Transverse colon (tissue), 4 donors: ENCODE measurements around the gene JOSD1. TPM values are rescaled to one million over a fixed set of nuclear protein-coding genes. Genes with fewer than 3 reads are reported as not detected.

Experiments
- DNase-seq: peaks from one replicate; pipeline ENCODE4 v3.0.0-alpha.2; 2019
- H3K27ac ChIP-seq, 4 donors: fragments of 200-600 bp; sonication (generic); 2 replicates each; pipeline ENCODE4 v1.5.1; 2016 to 2018; ENCODE audit warnings: inconsistent platforms in 4 of 4
- H3K27me3 ChIP-seq: fragments of 200-600 bp; sonication (generic); 2 replicates; pipeline ENCODE4 v1.5.1; 2017; ENCODE audit warnings: inconsistent platforms
- H3K36me3 ChIP-seq, 4 donors: fragments of 200-600 bp; sonication (generic); 2 replicates each; pipeline ENCODE4 v1.5.1; 2017 to 2019; ENCODE audit warnings: inconsistent platforms in 4 of 4
- H3K4me1 ChIP-seq, 4 donors: fragments of 200-600 bp; sonication (generic); 2 replicates each; pipeline ENCODE4 v1.5.1; 2017 to 2020; ENCODE audit warnings: inconsistent platforms in 4 of 4
- H3K4me3 ChIP-seq, 4 donors: fragments of 200-600 bp; sonication (generic); 1 replicate in 1 of 4; 2 replicates in 3 of 4; pipeline versions ENCODE4 v1.5.1 to v1.6.1; 2017 to 2019; ENCODE audit warnings: inconsistent platforms in 4 of 4
- H3K9me3 ChIP-seq, 2 donors: fragments of 200-600 bp; sonication (generic); 2 replicates each; pipeline ENCODE4 v1.5.1; 2017 to 2019; ENCODE audit warnings: inconsistent platforms in 2 of 2
- CTCF ChIP-seq, 5 experiments: fragments of 200-600 bp in 3 of 5; fragments of 450-650 bp in 2 of 5; sonication (generic) in 3 of 5; IDR thresholded peaks; 1 replicate in 2 of 5; 2 replicates in 3 of 5; pipeline ENCODE4 v1.5.1; 2016 to 2017; ENCODE audit warnings: antibody characterized with exemption in 5 of 5, inconsistent platforms in 3 of 5, mild to moderate bottlenecking in 2 of 5, moderate library complexity in 1 of 5
- EP300 ChIP-seq: sonication (generic); formaldehyde crosslinking; IDR thresholded peaks from one replicate; pipeline ENCODE4 v1.6.1; 2017; ENCODE audit warnings: antibody characterized with exemption, low read depth
- POLR2A ChIP-seq: fragments of 450-650 bp; IDR thresholded peaks from one replicate; pipeline ENCODE4 v1.6.1; 2016; ENCODE audit warnings: antibody characterized with exemption, mild to moderate bottlenecking, moderate library complexity
- POLR2AphosphoS5 ChIP-seq, 3 donors: sonication (generic); formaldehyde crosslinking; IDR thresholded peaks; one replicate each; pipeline ENCODE4 v1.6.1; 2016; ENCODE audit warnings: antibody characterized with exemption in 3 of 3
- WGBS, 2 donors: methylation state at CpG; one replicate each; pipeline ENCODE4 v1.1.5; 2018; ENCODE audit warnings: low coverage in 1 of 2; 5-methylcytosine and 5-hydroxymethylcytosine counted together
- in situ Hi-C, 4 donors: fragments of 200-750 bp; cut with MboI; loops; one replicate each; pipeline versions ENCODE4 v1.15.0 to v1.15.1; 2017; ENCODE audit warnings: low sequenced_read_pairs in 3 of 4, low pct_ligation_motif_present in 1 of 4, low pct_unique_long_range_greater_than_20kb in 1 of 4
- intact Hi-C: fragments of 100-400 bp; cut with DNase I; formaldehyde crosslinking; loops from one replicate; pipeline ENCODE4 v1.15.1; 2023; ENCODE audit warnings: low total_unique reads
- total RNA-seq, 4 donors: library from RNA; depleted of rRNA; stranded (reverse); fragments of >200 nt; gene quantifications; one replicate each; pipeline ENCODE4 v1.1.0, GENCODE V29; 2016

Gene JOSD1
- total RNA-seq, 4 donors from 2014 or later, result 34.6 to 189 (median 138) TPM

GRCh38 chr22:38710866-38711265 is 10.1 kb upstream of the JOSD1 start:
- in situ Hi-C loops, result no loop called here
- WGBS, 2 donors, result 67 to 70% methylated on average over 2 to 3 of the region's 3 CpGs
- H3K36me3 ChIP-seq, result peaks cover 0 to under 1% (median 0%) of the 10 kb centered on the region in 4 donors
- H3K4me3 ChIP-seq, result no peak overlapping the region
- H3K27ac ChIP-seq, result no peak overlapping the region
- no peak for DNase-seq
- H3K4me1 ChIP-seq, result peaks cover 12 to 39% (median 21%) of the 10 kb centered on the region in 4 donors
- H3K27me3 ChIP-seq, result no peaks in the 10 kb centered on the region
- no peak for TF ChIP-seq POLR2AphosphoS5 (IDR thresholded peaks at IDR 0.05)
- TF ChIP-seq CTCF (IDR thresholded peaks at IDR 0.05), result no peak
- no peak for TF ChIP-seq POLR2A
- no peak for TF ChIP-seq EP300
- H3K9me3 ChIP-seq, result no peaks in the 10 kb centered on the region
- intact Hi-C loops, result no loop called here

GRCh38 chr22:38710351-38710750 is 9.6 kb upstream of the JOSD1 start:
- 89 to 97% methylated on average over 3 of the region's 3 CpGs for WGBS, 2 donors
- Histone ChIP-seq H3K27me3 (no peaks in the 10 kb centered on the region), H3K27ac (no peak overlapping the region), H3K36me3 (no peaks in the 10 kb centered on the region), H3K9me3 (no peaks in the 10 kb centered on the region), H3K4me1 (peaks cover 12 to 39% (median 21%) of the 10 kb centered on the region in 4 donors), H3K4me3 (no peak overlapping the region)
- DNase-seq, result no peak
- TF ChIP-seq POLR2AphosphoS5 (IDR thresholded peaks at IDR 0.05), result no peak
- no peak for TF ChIP-seq POLR2A
- TF ChIP-seq CTCF (IDR thresholded peaks at IDR 0.05), result no peak
- no peak for TF ChIP-seq EP300
- in situ Hi-C loops, result no loop called here
- intact Hi-C loops, result no loop called here

- Histone ChIP-seq H3K27ac (peak overlapping the region in 1 of 4 donors; percentile 6), H3K9me3 (no peaks in the 10 kb centered on the region), H3K27me3 (no peaks in the 10 kb centered on the region), H3K36me3 (no peaks in the 10 kb centered on the region), H3K4me1 (peaks cover 18 to 47% (median 27%) of the 10 kb centered on the region in 4 donors), H3K4me3 (no peak overlapping the region)
- intact Hi-C loops, result no loop called here
- in situ Hi-C loops, result no loop called here
- WGBS, 2 donors, result 74 to 90% methylated on average over 3 of the region's 3 CpGs
- no peak for DNase-seq
- TF ChIP-seq CTCF (IDR thresholded peaks at IDR 0.05), result no peak
- TF ChIP-seq POLR2A, result no peak
Observed at GRCh38 chr22:38709306-38709705, 8.6 kb upstream of the JOSD1 start.

GRCh38 chr22:38707984-38708383 is 7.2 kb upstream of the JOSD1 start:
- H3K9me3 ChIP-seq, result no peaks in the 10 kb centered on the region
- peak overlapping the region; percentile 98 to 100 (median 98) for H3K27ac ChIP-seq
- no peaks in the 10 kb centered on the region for H3K36me3 ChIP-seq
- peaks cover 18 to 39% (median 27%) of the 10 kb centered on the region in 4 donors for H3K4me1 ChIP-seq
- 73 to 90% methylated on average over 2 to 3 of the region's 3 CpGs for WGBS, 2 donors
- H3K27me3 ChIP-seq, result no peaks in the 10 kb centered on the region
- H3K4me3 ChIP-seq, result peak overlapping the region in 1 of 4 donors; percentile 72
- intact Hi-C loops, result no loop called here
- DNase-seq, result no peak
- in situ Hi-C loops, result no loop called here
- TF ChIP-seq POLR2AphosphoS5 (IDR thresholded peaks at IDR 0.05) (no peak), CTCF (IDR thresholded peaks at IDR 0.05) (no peak), POLR2A (no peak)
